Mesendoderm (in vitro differentiated cells): ENCODE results near the gene C1QC. TPM values are rescaled to one million over a fixed set of nuclear protein-coding genes. Genes with fewer than 3 reads are reported as not detected.

Experiments used
- small RNA-seq: library from polyadenylated mRNA; stranded (forward); fragments of <200 nt; extraction: miRNeasy Mini kit (QIAGEN cat#:217004); gene quantifications from one replicate; pipeline ENCODE3, GENCODE V24; 2013; ENCODE audit not compliant: insufficient read depth

C1QC gene

Small RNA genes within 50 kb of the gene (small RNA-seq; reads per million reads assigned to genes)
- gene MIR6127 = not detected
